ENCODE results near the gene NEURL1.

NEURL1 gene

DNA sequence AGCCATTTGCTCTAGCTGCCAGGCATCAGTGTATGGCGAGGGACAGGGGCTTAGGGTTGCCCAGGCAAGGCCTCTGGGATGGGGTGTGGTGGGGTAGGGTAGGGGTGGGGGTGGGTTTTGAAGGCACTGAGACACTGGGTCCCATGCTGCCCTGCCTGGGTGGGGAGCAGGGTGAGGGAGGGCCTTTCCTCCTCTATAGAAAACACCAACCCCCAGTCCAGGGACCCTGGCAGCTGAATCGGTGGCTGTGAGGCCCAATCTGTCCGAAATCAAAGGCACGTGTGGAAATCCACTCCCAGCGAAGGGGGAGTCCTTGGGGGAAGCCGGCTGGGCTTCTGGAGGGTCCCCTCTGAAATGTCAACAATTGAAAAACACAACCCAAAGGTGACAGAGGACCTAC is 106.4 kb downstream of the NEURL1 start:
- DNase-seq (ENCODE audit: low spot score) = no peak
- in situ Hi-C loops (cut with MboI; ENCODE audit: low pct_unique_long_range_greater_than_20kb, low sequenced_read_pairs, unreplicated experiment) = no loop called here
- no peak for TF ChIP-seq CTCF (IDR thresholded peaks at IDR 0.05; ENCODE audit: extremely low read depth, insufficient read depth, missing control alignments)

DNA sequence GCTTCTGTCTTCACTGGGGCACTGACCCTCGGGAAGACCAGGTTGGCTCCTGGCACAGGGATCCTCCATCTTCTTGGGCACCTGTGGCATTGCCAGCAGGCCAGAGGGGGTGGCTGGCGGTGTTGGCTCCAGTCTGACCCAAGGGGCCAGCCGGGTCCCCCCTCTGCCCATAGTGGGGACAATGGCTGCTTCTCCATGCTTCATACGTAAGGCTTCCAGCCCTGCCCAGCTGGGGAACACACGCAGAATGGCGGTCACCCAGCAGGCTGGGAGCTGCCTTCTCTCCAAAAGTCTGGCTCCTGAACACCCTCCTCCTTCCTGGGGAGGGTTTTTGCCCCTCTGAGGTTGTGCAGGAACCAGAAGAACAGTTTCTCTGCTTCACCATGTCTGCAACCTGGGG is 106.8 kb downstream of the NEURL1 start:
- no peak for DNase-seq (ENCODE audit: low spot score)
- no peak for TF ChIP-seq CTCF (IDR thresholded peaks at IDR 0.05; ENCODE audit: extremely low read depth, insufficient read depth, missing control alignments)
- in situ Hi-C loops (cut with MboI; ENCODE audit: low pct_unique_long_range_greater_than_20kb, low sequenced_read_pairs, unreplicated experiment) = no loop called here

GRCh38 chr10:103600956-103601569 is 107.6 kb downstream of the NEURL1 start:
- in situ Hi-C loops (cut with MboI; ENCODE audit: low pct_unique_long_range_greater_than_20kb, low sequenced_read_pairs, unreplicated experiment) = no loop called here
- DNase-seq (ENCODE audit: low spot score) = no peak
- no peak for TF ChIP-seq CTCF (IDR thresholded peaks at IDR 0.05; ENCODE audit: extremely low read depth, insufficient read depth, missing control alignments)

GRCh38 chr10:103602028-103602851 is 108.7 kb downstream of the NEURL1 start:
- no peak for TF ChIP-seq CTCF (IDR thresholded peaks at IDR 0.05; ENCODE audit: extremely low read depth, insufficient read depth, missing control alignments)
- no peak for DNase-seq (ENCODE audit: low spot score)
- in situ Hi-C loops (cut with MboI; ENCODE audit: low pct_unique_long_range_greater_than_20kb, low sequenced_read_pairs, unreplicated experiment) = no loop called here

- in situ Hi-C loops (cut with MboI; ENCODE audit: low pct_unique_long_range_greater_than_20kb, low sequenced_read_pairs, unreplicated experiment) = no loop called here
Measured at GRCh38 chr10:103602852-103603155, 109.3 kb downstream of the NEURL1 start.

DNA sequence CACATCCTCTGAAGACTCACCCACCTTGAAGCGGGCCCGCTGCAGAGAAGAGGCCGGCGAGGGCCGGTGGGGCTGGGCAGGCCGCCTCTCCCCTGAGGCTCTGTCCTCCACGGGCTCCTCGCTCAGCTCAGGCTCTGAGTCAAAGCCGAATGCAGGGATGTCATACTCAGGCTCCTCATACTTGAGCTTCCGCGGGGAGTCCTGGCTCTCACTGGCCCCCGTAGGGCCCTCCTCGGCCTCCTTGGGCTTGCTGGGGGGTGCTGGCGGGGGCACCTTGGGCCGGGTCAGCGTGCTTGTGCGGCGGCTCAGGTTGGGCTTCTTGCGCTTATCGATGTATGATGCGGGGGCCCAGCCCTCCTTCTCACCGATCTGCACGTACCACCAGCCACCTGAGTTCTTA is 109.9 kb downstream of the NEURL1 start:
- in situ Hi-C loops (cut with MboI; ENCODE audit: low pct_unique_long_range_greater_than_20kb, low sequenced_read_pairs, unreplicated experiment) = no loop called here
- TF ChIP-seq CTCF (IDR thresholded peaks at IDR 0.05; ENCODE audit: extremely low read depth, insufficient read depth, missing control alignments) = no peak
- DNase-seq (ENCODE audit: low spot score) = no peak

More at GRCh38 chr10:103602852-103603155, 109.3 kb downstream of the NEURL1 start:
- DNase-seq (ENCODE audit: low spot score) = no peak
- TF ChIP-seq CTCF (IDR thresholded peaks at IDR 0.05; ENCODE audit: extremely low read depth, insufficient read depth, missing control alignments) = no peak

Data from GM13977 (cell line).